ENCODE data around the gene SSRP1.
"Not testable (repeated sequence)": the region's sequence is repeated elsewhere in the genome, so short reads cannot be mapped to it uniquely, and the experiment has no call there.

The SSRP1 gene

GRCh38 chr11:57339328-57339727, 3.6 kb upstream of the SSRP1 start:
- no peak for DNase-seq (ENCODE audit: low read depth, low spot score)

GRCh38 chr11:57338142-57338541, 2.5 kb upstream of the SSRP1 start, which contains the start of gene P2RX3:
Gene P2RX3, plus strand, starts transcription at chr11:57338352. Its CDS starts 199 bp downstream, at chr11:57338551.
- DNase-seq (ENCODE audit: low read depth, low spot score): no peak

- DNase-seq (ENCODE audit: low read depth, low spot score): not testable (repeated sequence)
Observed at GRCh38 chr11:57336856-57337255, 1.2 kb upstream of the SSRP1 start.

- no peak for DNase-seq (ENCODE audit: low read depth, low spot score)
Observed at GRCh38 chr11:57336111-57336666, 497 bp upstream of the SSRP1 start.

GRCh38 chr11:57335023-57335342, 709 bp downstream of the SSRP1 start:
- no peak for DNase-seq (ENCODE audit: low read depth, low spot score)

- no peak for DNase-seq (ENCODE audit: low read depth, low spot score)
Observed at GRCh38 chr11:57332694-57333440, 2.8 kb downstream of the SSRP1 start.

GRCh38 chr11:57331720-57332119, 4.0 kb downstream of the SSRP1 start:
- no peak for DNase-seq (ENCODE audit: low read depth, low spot score)

- DNase-seq (ENCODE audit: low read depth, low spot score): no peak
Observed at GRCh38 chr11:57330029-57330428, 5.7 kb downstream of the SSRP1 start.

GRCh38 chr11:57327721-57328120, 8.0 kb downstream of the SSRP1 start:
- DNase-seq (ENCODE audit: low read depth, low spot score): no peak

GRCh38 chr11:57325735-57326048, 10.0 kb downstream of the SSRP1 start:
- DNase-seq (ENCODE audit: low read depth, low spot score): no peak

GRCh38 chr11:57324886-57325734, 10.6 kb downstream of the SSRP1 start, which contains the start of gene TNKS1BP1:
Gene TNKS1BP1, minus strand, starts transcription at chr11:57324952. Its CDS starts 3,067 bp downstream, at chr11:57321885.
- DNase-seq (ENCODE audit: low read depth, low spot score): peak; percentile 88

- DNase-seq (ENCODE audit: low read depth, low spot score): no peak
Observed at GRCh38 chr11:57324154-57324885, 11.4 kb downstream of the SSRP1 start.

- no peak for DNase-seq (ENCODE audit: low read depth, low spot score)
Observed at GRCh38 chr11:57323855-57324153, 11.9 kb downstream of the SSRP1 start.

GRCh38 chr11:57323167-57323854, 12.4 kb downstream of the SSRP1 start:
- no peak for DNase-seq (ENCODE audit: low read depth, low spot score)

GRCh38 chr11:57322256-57323166, 13.2 kb downstream of the SSRP1 start:
- DNase-seq (ENCODE audit: low read depth, low spot score): no peak

GRCh38 chr11:57321388-57322255, 14.1 kb downstream of the SSRP1 start:
- DNase-seq (ENCODE audit: low read depth, low spot score): no peak

GRCh38 chr11:57320719-57321387, 14.8 kb downstream of the SSRP1 start:
- DNase-seq (ENCODE audit: low read depth, low spot score): no peak

- DNase-seq (ENCODE audit: low read depth, low spot score): no peak
Observed at GRCh38 chr11:57320067-57320718, 15.5 kb downstream of the SSRP1 start.
